ENCODE results near the gene TAS2R46. TPM values are rescaled to one million over a fixed set of nuclear protein-coding genes. Genes with fewer than 3 reads are reported as not detected.

Gene TAS2R46
- total and polyA plus RNA-seq, 2 of the 13 experiments (the other 11 are each of a cell fraction or from before 2014, with no cell fraction given): 0.16 to 3.5 TPM

DNA sequence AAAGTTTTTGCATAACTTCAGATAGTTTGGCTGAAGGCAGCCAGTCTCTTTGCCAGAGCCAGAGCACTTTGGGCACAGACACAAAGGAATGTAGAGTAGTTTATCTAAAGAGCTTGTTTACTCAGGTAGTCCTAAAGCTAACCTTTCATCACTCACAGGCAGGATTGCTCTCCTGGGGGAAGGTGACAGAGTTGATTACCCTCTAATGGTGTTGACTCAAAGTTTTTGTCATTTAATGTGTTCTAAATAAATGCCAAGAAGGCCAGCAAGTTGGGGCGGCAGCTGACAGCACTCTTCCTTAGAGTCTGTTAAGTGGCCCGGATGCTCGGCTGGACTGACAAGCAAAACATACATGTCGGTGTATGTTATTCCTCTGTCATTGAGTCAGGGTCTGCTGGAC, 9.3 kb upstream of the TAS2R46 start (continued):
- TF ChIP-seq ZNF678 (CRISPR knock-in tag; IDR thresholded peaks at IDR 0.05) (no peak), ZNF572 (CRISPR knock-in tag; IDR thresholded peaks at IDR 0.05) (no peak), ZNF761 (CRISPR knock-in tag; conservative IDR thresholded peaks at IDR 0.05) (no peak), ZEB1 (IDR thresholded peaks at IDR 0.05; ENCODE audit: insufficient replicate concordance, low read depth) (no peak), CAMTA2 (CRISPR knock-in tag; IDR thresholded peaks at IDR 0.05; ENCODE audit: borderline replicate concordance) (no peak), ZNF275 (CRISPR knock-in tag; IDR thresholded peaks at IDR 0.05; ENCODE audit: borderline replicate concordance) (no peak), NR2F1 (CRISPR knock-in tag; IDR thresholded peaks at IDR 0.05) (no peak), KIAA2018 (CRISPR knock-in tag; IDR thresholded peaks at IDR 0.05; ENCODE audit: borderline replicate concordance) (no peak), AGO1 (IDR thresholded peaks at IDR 0.05; ENCODE audit: low read depth, low read length, poor library complexity, severe bottlenecking) (no peak), TEAD3 (CRISPR knock-in tag; optimal IDR thresholded peaks at IDR 0.05; ENCODE audit: borderline replicate concordance) (peak; percentile 47), ZNF841 (CRISPR knock-in tag; IDR thresholded peaks at IDR 0.05; ENCODE audit: borderline replicate concordance) (no peak), TBX3 (IDR thresholded peaks at IDR 0.05; ENCODE audit: borderline replicate concordance) (peak; percentile 55; the same call in 1 of the 2 replicates), BCL6 (CRISPR knock-in tag; IDR thresholded peaks at IDR 0.05) (peak; percentile 64), ZNF282 (IDR thresholded peaks at IDR 0.05; ENCODE audit: partially characterized antibody) (no peak), GATAD2A (CRISPR knock-in tag; IDR thresholded peaks at IDR 0.05) (peak; percentile 49), MTA3 (CRISPR knock-in tag; IDR thresholded peaks at IDR 0.05) (no peak), ZNF790 (CRISPR knock-in tag; IDR thresholded peaks at IDR 0.05; ENCODE audit: borderline replicate concordance) (no peak), ZNF660 (CRISPR knock-in tag; IDR thresholded peaks at IDR 0.05; ENCODE audit: borderline replicate concordance, low read depth) (no peak)
- TF ChIP-seq, protein P1, sequence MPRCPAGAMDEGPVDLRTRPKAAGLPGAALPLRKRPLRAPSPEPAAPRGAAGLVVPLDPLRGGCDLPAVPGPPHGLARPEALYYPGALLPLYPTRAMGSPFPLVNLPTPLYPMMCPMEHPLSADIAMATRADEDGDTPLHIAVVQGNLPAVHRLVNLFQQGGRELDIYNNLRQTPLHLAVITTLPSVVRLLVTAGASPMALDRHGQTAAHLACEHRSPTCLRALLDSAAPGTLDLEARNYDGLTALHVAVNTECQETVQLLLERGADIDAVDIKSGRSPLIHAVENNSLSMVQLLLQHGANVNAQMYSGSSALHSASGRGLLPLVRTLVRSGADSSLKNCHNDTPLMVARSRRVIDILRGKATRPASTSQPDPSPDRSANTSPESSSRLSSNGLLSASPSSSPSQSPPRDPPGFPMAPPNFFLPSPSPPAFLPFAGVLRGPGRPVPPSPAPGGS (CRISPR knock-in tag; IDR thresholded peaks at IDR 0.05): no peak
- TF ChIP-seq, protein P2, sequence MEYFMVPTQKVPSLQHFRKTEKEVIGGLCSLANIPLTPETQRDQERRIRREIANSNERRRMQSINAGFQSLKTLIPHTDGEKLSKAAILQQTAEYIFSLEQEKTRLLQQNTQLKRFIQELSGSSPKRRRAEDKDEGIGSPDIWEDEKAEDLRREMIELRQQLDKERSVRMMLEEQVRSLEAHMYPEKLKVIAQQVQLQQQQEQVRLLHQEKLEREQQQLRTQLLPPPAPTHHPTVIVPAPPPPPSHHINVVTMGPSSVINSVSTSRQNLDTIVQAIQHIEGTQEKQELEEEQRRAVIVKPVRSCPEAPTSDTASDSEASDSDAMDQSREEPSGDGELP (IDR thresholded peaks at IDR 0.05; ENCODE audit: borderline replicate concordance, low read depth): no peak

All from HepG2 (cell line).